Measurements from ENCODE around the gene RRP7A.
A peak's percentile ranks its signal among the peaks of the same experiment; 100 is the strongest.
"Not testable (repeated sequence)": the region's sequence is repeated elsewhere in the genome, so short reads cannot be mapped to it uniquely, and the experiment has no call there.

The RRP7A gene

GRCh38 chr22:42495533-42496141, 24.0 kb downstream of the RRP7A start:
- DNase-seq (ENCODE audit: low spot score): not testable (repeated sequence)

DNA sequence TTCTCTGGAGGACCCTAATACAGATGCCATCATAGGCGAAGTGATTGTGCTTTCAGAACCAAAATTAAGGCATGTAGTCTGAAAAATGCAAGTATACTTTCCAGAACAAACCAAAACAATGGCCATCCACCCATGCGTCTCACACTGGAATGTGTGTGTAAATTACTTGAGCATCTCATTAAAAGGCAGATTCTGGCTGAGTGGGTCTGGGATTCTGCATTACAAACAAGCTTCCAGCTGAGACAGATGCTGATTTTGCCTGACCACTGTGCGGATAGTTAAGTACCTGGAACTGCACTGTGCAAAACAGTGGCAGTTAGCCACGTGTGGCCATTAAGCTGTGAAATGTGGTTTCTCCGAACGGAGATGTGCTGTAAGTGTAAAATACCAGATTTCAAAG, 26.2 kb downstream of the RRP7A start:
- DNase-seq (ENCODE audit: low spot score): no peak

DNA sequence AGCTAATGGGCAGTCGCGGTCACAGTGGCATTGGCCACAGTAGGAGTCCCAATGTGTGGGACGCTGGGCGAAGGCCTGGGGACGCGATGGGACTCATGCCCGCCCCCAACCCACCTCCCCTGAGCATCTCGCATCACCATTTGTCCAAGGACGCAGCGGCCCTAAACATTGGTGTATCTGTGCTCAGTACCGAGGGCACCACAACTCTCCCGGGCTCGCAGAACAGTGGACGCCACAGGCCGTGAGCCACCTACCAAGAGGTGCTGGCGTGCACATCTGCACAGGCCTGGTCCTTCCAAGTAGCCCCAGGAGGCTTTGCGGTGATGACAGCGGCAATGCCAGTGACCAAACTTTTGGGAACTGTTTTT, 27.3 kb downstream of the RRP7A start:
- DNase-seq (ENCODE audit: low spot score): no peak

DNA sequence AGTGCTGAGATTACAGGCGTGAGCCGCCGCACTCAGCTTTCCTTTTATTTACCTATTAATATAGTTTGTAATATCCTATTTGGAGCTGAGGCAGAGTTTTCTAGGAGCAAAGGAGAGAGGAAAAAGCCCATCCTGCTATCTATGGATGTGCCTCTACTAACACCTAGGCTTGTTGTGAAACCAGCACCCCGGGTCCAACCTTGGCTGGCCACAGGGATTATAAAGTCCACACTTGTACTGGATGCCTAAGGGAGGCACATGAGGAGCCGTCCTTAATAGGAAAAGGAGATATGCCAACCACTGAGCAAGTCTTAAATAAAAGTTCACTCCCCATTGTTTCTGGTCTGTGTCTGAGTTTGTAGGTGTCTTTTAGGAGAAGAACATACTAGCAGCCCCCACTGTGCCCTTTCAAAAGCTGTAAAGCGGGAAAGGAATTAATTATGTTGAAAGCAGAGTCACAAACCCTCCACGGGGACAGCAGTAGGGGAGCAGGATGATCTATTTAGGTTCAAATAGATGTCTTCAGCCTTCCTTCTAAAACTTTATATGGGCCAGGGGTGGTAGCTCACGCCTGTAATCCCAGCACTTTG, 29.3 kb downstream of the RRP7A start:
- DNase-seq (ENCODE audit: low spot score): no peak

DNA sequence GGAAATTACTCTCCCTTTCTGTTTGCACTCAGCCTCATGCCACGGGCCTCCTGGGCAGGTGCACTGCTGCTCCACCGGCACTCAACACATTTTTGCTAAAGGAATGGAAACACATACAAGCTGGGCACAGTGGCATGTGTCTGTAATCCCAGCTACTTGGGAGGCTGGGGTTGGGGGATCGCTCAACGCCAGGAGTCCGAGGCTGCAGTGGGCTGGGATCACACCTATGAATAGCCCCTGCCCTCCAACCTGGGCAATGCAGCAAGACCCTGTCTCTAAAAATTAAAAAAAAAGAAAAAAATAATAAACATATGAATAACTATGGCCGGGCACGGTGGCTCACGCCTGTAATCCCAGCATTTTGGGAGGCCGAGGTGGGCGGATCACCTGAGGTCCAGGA, 30.6 kb downstream of the RRP7A start:
- no peak for DNase-seq (ENCODE audit: low spot score)

- DNase-seq (ENCODE audit: low spot score): no peak
Observed at GRCh38 chr22:42484506-42484905, 35.1 kb downstream of the RRP7A start.

DNA sequence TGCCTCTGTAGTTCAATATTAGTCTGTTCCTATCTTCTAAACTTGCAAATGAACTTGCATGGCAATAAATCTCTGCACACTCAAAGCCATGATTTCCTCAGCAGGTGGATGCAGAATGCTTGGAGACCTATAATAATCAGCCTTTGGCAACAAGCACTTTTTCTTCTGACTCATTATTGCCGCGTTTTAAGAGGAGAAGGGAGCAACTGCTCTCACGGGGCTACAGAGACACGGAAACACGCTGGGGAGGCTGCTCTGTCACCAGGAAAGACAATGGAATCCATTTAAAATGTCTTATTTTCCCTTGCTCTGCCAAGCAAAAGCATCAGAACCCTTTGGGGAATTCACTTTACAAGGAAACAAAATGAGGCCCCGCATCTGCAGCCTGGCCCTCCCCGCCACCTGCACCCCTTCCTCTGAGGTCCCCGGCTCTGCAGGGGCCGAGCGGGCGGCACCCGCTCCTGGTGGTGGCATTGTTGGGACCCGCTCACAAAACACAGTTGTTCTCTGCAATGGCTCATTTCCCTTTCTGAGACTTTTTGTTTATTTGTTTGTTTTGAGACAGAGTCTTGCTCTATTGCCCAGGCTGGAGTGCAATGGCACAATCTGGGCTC, 35.9 kb downstream of the RRP7A start:
- not testable (repeated sequence) for DNase-seq (ENCODE audit: low spot score)

- DNase-seq (ENCODE audit: low spot score): no peak
Observed at GRCh38 chr22:42475122-42475521, 44.5 kb downstream of the RRP7A start.

GRCh38 chr22:42473484-42474193, 46.0 kb downstream of the RRP7A start:
- peak; percentile 46 for DNase-seq (ENCODE audit: low spot score)

GRCh38 chr22:42472671-42473070, 46.9 kb downstream of the RRP7A start:
- no peak for DNase-seq (ENCODE audit: low spot score)

DNA sequence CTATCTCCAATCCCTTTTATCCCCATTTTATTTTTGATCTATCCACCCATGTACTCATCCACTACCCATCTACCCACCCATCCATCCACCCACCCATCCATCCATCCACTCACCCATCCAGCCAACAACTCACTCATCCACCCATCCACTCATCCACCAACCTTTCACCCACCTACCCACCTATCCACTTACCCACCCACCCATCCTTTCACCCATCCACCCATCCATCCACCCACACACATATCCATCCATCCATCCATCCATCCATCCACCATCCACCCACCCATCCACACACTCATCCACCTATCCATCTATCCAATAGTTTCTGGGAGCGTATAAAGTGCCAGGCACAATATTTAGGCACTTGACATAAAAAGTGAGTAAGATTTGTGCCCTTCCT, 48.2 kb downstream of the RRP7A start:
- no peak for DNase-seq (ENCODE audit: low spot score)

GRCh38 chr22:42470366-42471082, 49.1 kb downstream of the RRP7A start:
- no peak for DNase-seq (ENCODE audit: low spot score)

- DNase-seq (ENCODE audit: low spot score): no peak
Observed at GRCh38 chr22:42468841-42469240, 50.8 kb downstream of the RRP7A start.

GRCh38 chr22:42462016-42462415, 57.6 kb downstream of the RRP7A start:
- DNase-seq (ENCODE audit: low spot score): no peak

DNA sequence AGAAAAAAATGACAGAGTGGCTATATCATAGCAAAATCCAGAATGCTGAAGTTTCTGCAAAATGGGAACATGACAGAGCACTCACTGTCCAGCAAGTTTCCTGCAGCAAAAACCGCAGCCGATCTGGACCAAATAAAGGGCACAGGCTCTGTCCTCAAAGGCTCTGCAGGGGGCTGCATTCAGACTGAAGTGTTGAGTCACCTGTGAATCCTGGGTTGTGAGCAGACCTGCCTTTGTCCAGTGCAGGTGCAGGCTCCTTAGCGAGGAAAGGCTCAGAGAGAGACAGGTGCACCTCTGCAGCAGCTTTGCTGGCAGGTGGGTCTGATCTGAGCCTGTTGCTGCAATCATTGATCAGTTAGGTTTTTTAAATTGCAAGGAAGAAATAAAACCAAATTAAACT, 58.1 kb downstream of the RRP7A start:
- no peak for DNase-seq (ENCODE audit: low spot score)

All from HuH-7 (cell line).